G401.6 (cell line): ENCODE measurements around the gene MUC5B.

Experiments
- FAIRE-seq: peaks from 2 replicates; lab custom pipeline; 2012; peaks lifted over from hg19 to GRCh38; lab: Jason Lieb, UNC

MUC5B gene

GRCh38 chr11:1267441-1268100 lies 44.7 kb downstream of the MUC5B start:
- no peak for FAIRE-seq

GRCh38 chr11:1269957-1270356 lies 47.1 kb downstream of the MUC5B start:
- no peak for FAIRE-seq

DNA sequence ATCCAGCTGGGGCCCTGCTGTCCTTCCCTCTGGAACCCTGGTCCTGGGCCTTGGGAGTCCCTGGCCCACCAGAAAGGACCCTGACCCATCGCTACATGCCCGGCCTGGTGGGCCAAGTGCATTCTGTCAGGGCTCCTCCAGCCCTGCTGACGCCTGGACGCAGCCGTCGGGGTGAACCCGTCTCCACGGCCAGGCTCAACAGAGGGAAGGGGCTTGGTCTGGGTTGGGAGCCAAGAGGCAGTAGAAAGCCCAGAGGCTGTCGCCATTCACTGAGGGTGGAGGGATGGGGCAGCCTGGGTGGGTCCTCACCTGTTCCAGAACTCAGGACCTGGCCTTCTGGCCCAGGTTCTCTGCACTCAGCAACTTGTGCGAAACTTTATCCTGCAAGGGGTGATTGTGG lies 47.6 kb downstream of the MUC5B start:
- no peak for FAIRE-seq

DNA sequence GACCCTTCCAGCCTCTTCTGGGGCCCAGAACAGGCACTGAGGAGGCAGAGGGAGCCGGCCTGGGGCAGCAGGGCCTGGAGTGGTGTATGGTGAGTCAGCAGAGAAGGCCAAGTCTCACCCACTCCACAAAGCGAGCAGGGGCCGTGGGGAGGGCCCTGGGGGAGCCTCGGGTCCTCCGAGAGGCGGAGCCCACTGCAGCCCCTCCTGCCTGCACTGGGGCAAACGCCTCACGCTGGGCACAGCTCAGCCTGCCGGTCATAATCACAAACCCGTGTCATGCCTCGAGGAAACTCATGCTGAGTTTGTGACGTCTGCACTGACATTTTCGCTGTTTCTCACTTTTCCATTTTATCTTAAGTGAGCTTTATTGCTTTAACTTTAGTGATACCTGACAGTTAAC lies 48.1 kb downstream of the MUC5B start:
- FAIRE-seq: no peak

- no peak for FAIRE-seq
These were observed 48.5 kb downstream of the MUC5B start for GRCh38 chr11:1271406-1271805.

GRCh38 chr11:1271927-1272326 lies 49.1 kb downstream of the MUC5B start:
- no peak for FAIRE-seq

- no peak for FAIRE-seq
These were observed 49.7 kb downstream of the MUC5B start for GRCh38 chr11:1272531-1272930.

GRCh38 chr11:1274501-1274900 lies 51.6 kb downstream of the MUC5B start:
- no peak for FAIRE-seq

- no peak for FAIRE-seq
These were observed 52.2 kb downstream of the MUC5B start for GRCh38 chr11:1275021-1275420.

- no peak for FAIRE-seq
These were observed 53.4 kb downstream of the MUC5B start for GRCh38 chr11:1276041-1276790.

GRCh38 chr11:1276866-1277615 lies 54.2 kb downstream of the MUC5B start:
- no peak for FAIRE-seq

DNA sequence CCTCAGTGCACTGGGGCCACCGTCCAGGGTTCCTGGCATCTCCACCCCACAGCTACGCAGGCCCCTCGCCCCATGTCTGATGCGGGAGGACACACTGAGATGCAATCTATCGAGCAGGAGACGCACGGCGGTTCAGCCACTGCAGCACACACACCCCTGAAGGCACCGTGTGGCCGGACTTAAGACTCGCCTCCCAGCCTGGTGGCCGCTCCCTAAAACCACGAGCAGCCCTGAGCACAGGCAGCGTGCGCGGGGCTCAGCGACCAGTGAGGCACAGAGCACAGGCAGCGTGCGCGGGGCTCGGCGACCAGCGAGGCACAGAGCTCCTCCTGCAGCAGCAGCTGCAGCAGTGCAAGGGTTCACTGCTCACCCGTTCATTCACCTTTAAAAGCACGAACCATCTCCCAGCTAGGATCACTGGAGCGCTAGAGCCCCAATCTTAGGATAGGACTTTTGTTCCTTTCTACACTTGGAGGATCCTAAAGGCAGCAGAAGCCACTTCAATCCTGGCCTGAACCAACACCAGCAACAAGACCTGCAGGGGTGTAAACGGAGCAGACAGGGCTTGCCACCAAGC lies 55.2 kb downstream of the MUC5B start:
- no peak for FAIRE-seq

- FAIRE-seq: no peak
These were observed 56.2 kb downstream of the MUC5B start for GRCh38 chr11:1278766-1279673.

DNA sequence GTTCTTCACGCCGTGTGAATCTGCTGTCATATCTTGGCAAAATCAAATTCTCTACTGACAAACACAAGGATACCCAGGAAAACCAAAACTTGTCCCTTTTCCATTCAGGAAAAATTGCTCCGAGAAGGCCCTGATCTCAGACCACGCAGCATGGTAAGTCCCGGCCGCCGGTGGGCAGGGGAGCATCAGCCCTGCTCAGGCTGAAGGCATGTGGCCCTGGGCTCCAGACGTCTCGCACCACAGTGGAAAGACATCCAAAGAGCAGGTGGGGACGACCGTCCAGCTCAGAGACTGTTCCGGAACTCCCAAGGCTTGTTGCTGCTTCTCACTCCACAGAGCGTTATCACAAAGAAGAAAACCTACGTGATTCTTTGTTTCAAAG lies 56.8 kb downstream of the MUC5B start:
- FAIRE-seq: no peak

DNA sequence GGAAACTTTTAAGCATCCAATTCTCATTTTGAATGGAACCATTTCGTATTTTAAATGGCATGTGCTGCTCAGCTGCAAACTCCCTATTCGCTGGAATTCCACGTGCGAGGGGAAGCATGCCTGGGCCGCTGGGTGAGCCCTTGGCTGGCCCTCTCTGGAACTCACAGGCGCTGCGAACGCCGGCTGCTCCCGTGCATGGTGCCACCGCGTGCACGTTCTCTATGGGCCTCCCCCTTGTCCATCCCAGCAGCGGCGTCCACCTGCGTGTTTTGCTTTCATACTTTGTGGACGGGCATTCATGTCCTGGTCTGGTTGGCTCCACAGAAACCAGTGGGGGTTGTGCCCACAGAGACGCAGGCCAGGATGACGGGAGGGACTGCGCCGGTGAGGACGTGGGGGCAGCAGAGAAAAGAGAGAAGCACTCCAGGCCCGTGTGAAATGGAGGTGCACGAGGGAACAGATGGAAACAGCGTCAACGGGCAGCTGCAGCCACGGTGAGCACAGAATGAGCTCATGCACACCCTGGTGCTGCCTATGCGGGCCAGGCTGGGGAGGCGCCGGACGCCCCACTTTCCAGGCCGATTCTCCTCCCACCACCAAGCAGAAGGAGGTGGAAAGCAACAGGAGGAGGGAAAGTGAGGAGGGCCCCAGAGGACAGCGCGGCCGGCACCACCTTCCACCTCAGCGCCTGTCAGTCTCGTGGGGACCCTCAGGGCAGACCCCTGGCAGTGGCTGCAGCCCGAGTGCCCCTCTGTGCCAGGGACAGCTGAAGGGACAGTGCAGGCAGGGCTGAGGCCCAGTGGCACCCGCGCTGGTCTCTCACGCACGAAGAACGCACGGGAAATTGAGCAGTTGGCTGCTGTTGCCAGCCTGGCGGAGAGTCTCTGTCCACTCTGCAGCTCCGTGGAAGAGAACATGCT lies 57.5 kb downstream of the MUC5B start:
- no peak for FAIRE-seq

GRCh38 chr11:1281326-1281973 lies 58.6 kb downstream of the MUC5B start:
- no peak for FAIRE-seq

- no peak for FAIRE-seq
These were observed 59.1 kb downstream of the MUC5B start for GRCh38 chr11:1281974-1282365.

DNA sequence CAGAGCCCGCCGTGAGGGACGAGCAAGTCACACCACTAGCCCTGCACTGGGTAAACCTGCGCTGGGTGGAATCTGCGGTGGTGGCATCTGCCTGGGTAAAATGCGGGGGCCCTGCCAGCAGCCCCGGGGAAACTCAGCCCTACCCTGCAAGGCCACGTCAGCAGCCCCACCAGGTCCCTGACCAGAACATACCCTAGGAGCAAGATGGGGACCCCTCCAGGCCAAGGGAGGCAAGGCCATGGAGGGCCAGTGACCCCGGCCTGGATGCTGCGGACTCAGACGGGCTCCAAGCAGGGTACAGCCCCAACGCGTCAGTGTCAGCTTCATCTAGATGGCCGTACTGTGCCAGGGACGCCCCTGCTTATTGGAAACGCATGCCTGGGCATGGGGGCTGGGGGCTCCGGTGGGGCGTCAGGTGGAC lies 60.2 kb downstream of the MUC5B start:
- FAIRE-seq: no peak

DNA sequence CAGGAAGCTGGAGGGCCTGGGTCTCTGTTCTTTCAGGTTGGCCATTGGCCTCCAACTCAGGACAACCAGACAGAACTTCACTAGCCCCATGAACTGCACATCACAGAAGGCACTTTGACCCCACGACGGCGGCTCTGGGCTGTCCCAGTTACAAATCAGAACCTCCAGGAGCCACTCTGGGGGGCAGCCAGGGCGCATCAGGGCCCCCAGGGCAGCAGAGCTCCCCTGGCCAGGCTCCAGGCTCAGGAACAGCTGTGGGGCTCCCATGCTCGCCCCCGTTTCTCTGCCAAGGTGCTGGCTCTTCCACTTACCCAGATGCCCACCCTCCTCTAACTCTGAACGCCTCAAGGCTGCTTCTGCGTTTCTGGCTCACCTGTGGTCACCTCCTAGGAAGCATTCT lies 61.0 kb downstream of the MUC5B start:
- no peak for FAIRE-seq

GRCh38 chr11:1285316-1285744 lies 62.5 kb downstream of the MUC5B start:
- no peak for FAIRE-seq
